Testis (tissue), 3 donors: ENCODE data around the gene SYNM. TPM values are rescaled to one million over a fixed set of nuclear protein-coding genes. Genes with fewer than 3 reads are reported as not detected.

ENCODE experiments used
- DNase-seq: peaks from one replicate; pipeline ENCODE4 v3.0.0-alpha.2; 2019
- H3K27ac ChIP-seq, 2 donors: fragments of 200-600 bp; sonication (generic); one replicate each; pipeline ENCODE4 v1.5.1; 2019
- H3K27me3 ChIP-seq: fragments of 200-600 bp; sonication (generic); one replicate; pipeline ENCODE4 v1.5.1; 2019
- H3K36me3 ChIP-seq: fragments of 200-600 bp; sonication (generic); one replicate; pipeline ENCODE4 v1.5.1; 2017; ENCODE audit warnings: low read depth; ENCODE audit errors: missing control alignments
- H3K4me1 ChIP-seq: fragments of 200-600 bp; sonication (generic); one replicate; pipeline ENCODE4 v1.5.1; 2019
- H3K4me3 ChIP-seq, 2 donors: fragments of 200-600 bp; sonication (generic); one replicate each; pipeline ENCODE4 v1.5.1; 2017 to 2019
- H3K9me3 ChIP-seq: fragments of 200-600 bp; sonication (generic); one replicate; pipeline ENCODE4 v1.5.1; 2017
- POLR2A ChIP-seq: fragments of 450-650 bp; IDR thresholded peaks from one replicate; pipeline ENCODE4 v1.6.1; 2017; ENCODE audit warnings: antibody characterized with exemption, mild to moderate bottlenecking, moderate library complexity
- WGBS, 2 donors: methylation state at CpG; one replicate each; pipeline ENCODE4 v1.1.5; 2018; 5-methylcytosine and 5-hydroxymethylcytosine counted together
- intact Hi-C: fragments of 100-400 bp; cut with DNase I; formaldehyde crosslinking; loops from one replicate; pipeline ENCODE4 v1.15.1; 2023; ENCODE audit warnings: low total_unique reads
- polyA plus RNA-seq: library from polyadenylated mRNA; stranded (reverse); fragments of 350-450 nt; fragmentation: Illumina TruSeq; extraction: RNeasy Lipid Tissue Mini Kit (QIAGEN cat#74804); gene quantifications from one replicate; pipeline ENCODE4 v1.2.3, GENCODE V29; 2014; ENCODE audit warnings: low read depth, low replicate concordance; ENCODE audit not compliant: insufficient read depth
- total RNA-seq, 2 donors: library from RNA; depleted of rRNA; stranded (reverse); fragments of >200 nt; gene quantifications; one replicate each; pipeline ENCODE4 v1.2.3, GENCODE V29; 2016
- TF ChIP-seq, protein P1 (sequence below), 3 experiments: fragments of 450-650 bp in 2 of 3; fragments of 200-600 bp in 1 of 3; sonication (generic) in 1 of 3; IDR thresholded peaks; one replicate each; pipeline ENCODE4 v1.5.1; 2016 to 2019; ENCODE audit warnings: antibody characterized with exemption in 3 of 3, mild to moderate bottlenecking in 2 of 3, moderate library complexity in 1 of 3

The SYNM gene
- total and polyA plus RNA-seq, 3 donors from 2014 or later: 10.0 to 17.9 (median 11.1) TPM

DNA sequence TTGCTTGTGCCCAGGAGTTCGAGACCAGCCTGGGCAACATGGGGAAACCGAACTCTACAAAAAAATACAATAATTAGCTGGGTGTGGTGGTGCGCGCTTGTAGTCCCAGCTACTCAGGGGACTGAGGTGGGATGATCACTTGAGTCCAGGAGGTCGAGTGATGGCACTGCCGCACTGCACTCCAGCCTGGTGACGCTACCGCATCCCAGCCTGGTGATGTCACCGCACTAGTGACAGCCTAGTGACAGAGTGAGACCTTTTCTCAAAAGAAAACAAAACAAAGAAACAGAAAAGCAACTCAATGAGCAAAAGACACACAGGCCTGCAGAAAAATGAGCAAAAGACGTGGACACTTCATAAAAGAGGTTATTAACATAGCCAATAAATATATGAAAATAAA, 19.9 kb upstream of the SYNM start:
- no peak for DNase-seq
- no peak overlapping the region for H3K27ac ChIP-seq

GRCh38 chr15:99085413-99086326, 19.2 kb upstream of the SYNM start:
- Histone ChIP-seq H3K4me3 (no peak overlapping the region), H3K36me3 (no peaks in the 10 kb centered on the region), H3K9me3 (no peaks in the 10 kb centered on the region), H3K27me3 (no peaks in the 10 kb centered on the region), H3K4me1 (no peaks in the 10 kb centered on the region), H3K27ac (no peak overlapping the region)
- DNase-seq: no peak
- intact Hi-C loops: no loop called here
- TF ChIP-seq, protein P1, sequence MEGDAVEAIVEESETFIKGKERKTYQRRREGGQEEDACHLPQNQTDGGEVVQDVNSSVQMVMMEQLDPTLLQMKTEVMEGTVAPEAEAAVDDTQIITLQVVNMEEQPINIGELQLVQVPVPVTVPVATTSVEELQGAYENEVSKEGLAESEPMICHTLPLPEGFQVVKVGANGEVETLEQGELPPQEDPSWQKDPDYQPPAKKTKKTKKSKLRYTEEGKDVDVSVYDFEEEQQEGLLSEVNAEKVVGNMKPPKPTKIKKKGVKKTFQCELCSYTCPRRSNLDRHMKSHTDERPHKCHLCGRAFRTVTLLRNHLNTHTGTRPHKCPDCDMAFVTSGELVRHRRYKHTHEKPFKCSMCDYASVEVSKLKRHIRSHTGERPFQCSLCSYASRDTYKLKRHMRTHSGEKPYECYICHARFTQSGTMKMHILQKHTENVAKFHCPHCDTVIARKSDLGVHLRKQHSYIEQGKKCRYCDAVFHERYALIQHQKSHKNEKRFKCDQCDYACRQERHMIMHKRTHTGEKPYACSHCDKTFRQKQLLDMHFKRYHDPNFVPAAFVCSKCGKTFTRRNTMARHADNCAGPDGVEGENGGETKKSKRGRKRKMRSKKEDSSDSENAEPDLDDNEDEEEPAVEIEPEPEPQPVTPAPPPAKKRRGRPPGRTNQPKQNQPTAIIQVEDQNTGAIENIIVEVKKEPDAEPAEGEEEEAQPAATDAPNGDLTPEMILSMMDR (IDR thresholded peaks at IDR 0.05): no peak
- no peak for TF ChIP-seq POLR2A
- 87 to 90% methylated on average over 2 to 8 of the region's 8 CpGs for WGBS, 2 donors

More for the DNA sequence above, 19.9 kb upstream of the SYNM start:
- no peaks in the 10 kb centered on the region for H3K27me3 ChIP-seq
- WGBS, 2 donors: 92 to 97% methylated on average over 10 of the region's 10 CpGs
- no peak for TF ChIP-seq POLR2A
- TF ChIP-seq, protein P1 (IDR thresholded peaks at IDR 0.05): no peak
- no peaks in the 10 kb centered on the region for H3K4me1 ChIP-seq
- no peaks in the 10 kb centered on the region for H3K9me3 ChIP-seq
- H3K36me3 ChIP-seq: no peaks in the 10 kb centered on the region
- no peak overlapping the region for H3K4me3 ChIP-seq
- intact Hi-C loops: no loop called here

DNA sequence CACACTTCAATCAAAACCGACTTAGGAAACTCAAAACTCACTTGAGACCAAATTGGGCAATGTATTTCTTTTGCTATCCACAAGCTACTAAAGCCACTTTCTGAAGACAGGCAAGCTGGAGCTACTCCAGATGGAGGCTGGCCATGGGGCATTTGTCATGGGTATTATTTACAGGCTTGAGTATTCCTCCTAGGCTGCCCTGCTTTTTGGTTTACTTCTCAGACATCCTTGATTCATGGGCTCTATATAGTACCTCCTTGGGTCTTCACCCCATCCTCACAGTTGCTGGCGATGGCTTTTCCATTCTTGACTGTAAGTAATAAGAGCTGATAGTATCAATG, 18.6 kb upstream of the SYNM start:
- Histone ChIP-seq H3K36me3 (no peaks in the 10 kb centered on the region), H3K27ac (no peak overlapping the region), H3K27me3 (no peaks in the 10 kb centered on the region), H3K4me1 (no peaks in the 10 kb centered on the region), H3K9me3 (no peaks in the 10 kb centered on the region), H3K4me3 (no peak overlapping the region)
- DNase-seq: no peak
- intact Hi-C loops: no loop called here
- TF ChIP-seq POLR2A: no peak
- 81 to 95% methylated on average over 2 of the region's 2 CpGs for WGBS, 2 donors

GRCh38 chr15:99087405-99087943, 17.4 kb upstream of the SYNM start:
- H3K27me3 ChIP-seq: no peaks in the 10 kb centered on the region
- H3K4me3 ChIP-seq: no peak overlapping the region
- DNase-seq: no peak
- no peak overlapping the region for H3K27ac ChIP-seq
- TF ChIP-seq, protein P1 (IDR thresholded peaks at IDR 0.05): no peak
- no peak for TF ChIP-seq POLR2A
- H3K4me1 ChIP-seq: no peaks in the 10 kb centered on the region
- WGBS, 2 donors: 92 to 95% methylated on average over 10 to 11 of the region's 11 CpGs
- intact Hi-C loops: no loop called here
- H3K36me3 ChIP-seq: no peaks in the 10 kb centered on the region
- no peaks in the 10 kb centered on the region for H3K9me3 ChIP-seq

DNA sequence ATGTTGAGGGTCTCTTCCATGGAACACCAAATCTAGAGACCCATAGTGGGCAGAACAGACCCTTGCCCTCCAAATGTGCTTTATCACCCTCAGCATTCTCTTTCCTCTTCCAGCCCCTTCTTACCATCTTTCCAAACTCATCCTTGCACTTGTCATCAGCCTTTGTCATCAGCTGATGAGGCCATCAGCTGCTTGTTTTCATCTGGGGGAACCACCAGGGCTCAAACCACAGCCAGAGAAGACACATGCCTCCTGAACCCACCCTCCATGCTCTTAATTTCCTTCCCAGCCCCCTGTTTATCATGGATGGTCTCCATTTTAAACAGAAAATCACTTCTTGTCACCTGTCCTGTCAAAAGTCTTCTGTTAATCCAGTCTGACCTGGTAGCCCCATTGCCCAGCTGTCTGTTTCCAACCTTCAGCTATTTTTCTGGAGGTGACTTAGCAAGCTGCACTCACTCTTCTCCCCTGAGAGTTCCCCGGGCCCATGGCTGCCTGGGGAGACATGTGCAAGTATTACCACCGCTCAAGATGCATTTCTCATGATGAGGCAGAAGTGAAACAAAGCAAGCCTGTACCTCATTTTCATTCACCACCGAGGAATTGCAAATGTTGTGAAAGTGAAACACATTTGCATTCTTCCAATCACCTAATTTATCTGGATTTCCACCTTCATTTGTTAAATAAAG, 14.7 kb upstream of the SYNM start:
- DNase-seq: no peak
- Histone ChIP-seq H3K36me3 (no peaks in the 10 kb centered on the region), H3K9me3 (no peaks in the 10 kb centered on the region), H3K27me3 (no peaks in the 10 kb centered on the region), H3K27ac (no peak overlapping the region), H3K4me3 (no peak overlapping the region), H3K4me1 (no peaks in the 10 kb centered on the region)
- 76% methylated on average over 3 of the region's 3 CpGs for WGBS, 2 donors
- intact Hi-C loops: no loop called here
- TF ChIP-seq, protein P1 (IDR thresholded peaks at IDR 0.05): no peak
- TF ChIP-seq POLR2A: no peak
